Caki2 (cell line): ENCODE data around the gene CLEC19A. TPM values are rescaled to one million over a fixed set of nuclear protein-coding genes. Genes with fewer than 3 reads are reported as not detected.
"Not testable (repeated sequence)": the region's sequence is repeated elsewhere in the genome, so short reads cannot be mapped to it uniquely, and the experiment has no call there.

Source experiments
- DNase-seq: peaks from one replicate; pipeline ENCODE4 v3.0.0-alpha.2; 2015; ENCODE audit warnings: low read depth
- in situ Hi-C: cut with HindIII; loops from 2 replicates; pipeline ENCODE4 v1.10.0; 2016; ENCODE audit warnings: low sequenced_read_pairs, low pct_unique_long_range_greater_than_20kb, mixed read lengths
- total RNA-seq: library from RNA; depleted of rRNA; stranded (reverse); fragments of >200 nt; shearing (Covaris generic); gene quantifications from 2 replicates; pipeline ENCODE4 v1.2.3, GENCODE V29; 2014; ENCODE audit warnings: low replicate concordance

CLEC19A gene
- total RNA-seq, 1 experiment from 2014 or later = not detected

DNA sequence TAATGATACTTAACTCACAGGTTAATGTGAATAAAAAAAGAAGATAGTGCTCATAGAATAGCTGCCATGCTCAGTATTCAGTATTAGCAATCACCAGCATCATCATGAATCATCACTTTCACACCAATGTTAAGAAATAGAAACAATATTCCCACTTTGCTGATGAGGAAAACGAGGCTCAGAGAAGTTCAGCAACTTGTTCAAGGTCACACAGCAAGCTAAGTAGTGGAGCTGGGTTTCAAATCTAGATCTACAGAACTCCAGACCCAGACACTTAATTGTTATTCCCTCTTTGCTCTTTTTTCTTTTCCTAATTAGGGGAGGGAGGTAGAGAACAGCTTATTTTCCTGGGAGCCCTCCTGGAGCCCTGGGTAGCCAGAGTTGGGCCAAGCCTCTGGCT, 22.9 kb downstream of the CLEC19A start:
- in situ Hi-C loops = no loop called here

GRCh38 chr16:19309178-19309577, 23.6 kb downstream of the CLEC19A start:
- DNase-seq = no peak
- in situ Hi-C loops = no loop called here

More for the DNA sequence above, 22.9 kb downstream of the CLEC19A start:
- no peak for DNase-seq

- no peak for DNase-seq
- in situ Hi-C loops = no loop called here
Measured at GRCh38 chr16:19314718-19315425, 29.3 kb downstream of the CLEC19A start.

GRCh38 chr16:19315889-19316433, 30.4 kb downstream of the CLEC19A start:
- in situ Hi-C loops = no loop called here
- DNase-seq = no peak

DNA sequence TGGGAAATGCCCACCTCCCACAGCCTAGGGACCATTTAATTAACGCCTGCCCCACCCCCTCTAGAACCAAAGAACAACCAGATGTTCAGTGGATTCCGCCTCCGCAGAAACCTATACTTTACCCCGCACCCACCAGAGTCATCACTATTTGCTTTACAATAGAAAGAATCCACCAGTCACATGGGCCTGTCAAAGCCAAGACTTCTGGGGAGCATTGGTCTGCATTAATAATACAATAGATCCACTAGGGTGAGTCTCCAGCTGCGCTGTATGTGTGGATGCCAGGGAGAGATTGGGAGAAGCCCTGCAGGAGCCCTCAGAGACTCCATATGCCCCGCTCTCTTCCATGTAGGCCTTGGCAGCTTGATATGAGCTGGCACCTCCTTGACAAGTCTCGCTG, 31.3 kb downstream of the CLEC19A start:
- DNase-seq = no peak
- in situ Hi-C loops = no loop called here

- in situ Hi-C loops, DNase-seq: not testable (repeated sequence)
Measured at GRCh38 chr16:19321186-19321585, 35.7 kb downstream of the CLEC19A start.

DNA sequence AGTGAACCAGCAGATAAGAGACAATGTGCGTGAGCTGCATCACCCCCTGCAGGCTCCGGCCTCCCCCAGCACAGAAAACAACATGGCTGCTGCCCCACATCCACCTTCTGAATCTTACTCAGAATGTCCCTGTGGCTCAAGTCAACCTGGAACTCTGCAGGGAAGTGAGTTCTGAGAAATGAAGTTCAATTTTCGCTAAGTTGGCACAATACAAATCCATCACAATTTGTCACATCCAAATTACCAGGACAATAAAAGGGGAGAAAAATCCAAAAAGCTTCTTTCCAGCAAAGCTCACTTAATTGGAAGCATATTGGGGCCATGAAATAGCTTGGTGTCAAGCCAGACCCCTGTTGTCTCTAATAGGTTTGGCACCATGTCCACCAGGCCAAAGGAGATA, 38.1 kb downstream of the CLEC19A start:
- no peak for DNase-seq
- in situ Hi-C loops = no loop called here

GRCh38 chr16:19328364-19328763, 42.8 kb downstream of the CLEC19A start:
- in situ Hi-C loops = no loop called here
- no peak for DNase-seq

DNA sequence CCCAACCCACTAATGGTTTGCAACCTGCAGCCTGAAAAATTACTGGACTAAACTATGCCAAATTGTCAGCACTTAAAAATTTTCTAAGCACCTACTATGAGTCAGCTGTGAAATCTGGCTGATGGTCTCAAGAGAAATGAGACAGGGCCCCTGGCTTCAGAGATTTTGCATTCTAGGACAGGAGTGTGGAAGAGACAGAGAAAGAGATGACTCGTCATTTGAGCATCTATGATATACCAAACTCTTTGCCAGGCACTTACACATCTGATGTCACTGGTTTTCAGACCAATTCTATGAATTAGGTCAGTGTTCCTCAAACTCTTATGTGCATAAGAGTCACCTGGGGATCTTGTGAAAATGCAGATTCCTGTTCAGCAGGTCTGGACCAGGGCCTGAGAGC, 44.4 kb downstream of the CLEC19A start:
- DNase-seq = no peak
- in situ Hi-C loops = no loop called here

GRCh38 chr16:19330841-19331397, 45.4 kb downstream of the CLEC19A start:
- in situ Hi-C loops = no loop called here
- DNase-seq = peak; percentile 12

- no peak for DNase-seq
- in situ Hi-C loops = no loop called here
Measured at GRCh38 chr16:19331794-19332193, 46.3 kb downstream of the CLEC19A start.

- in situ Hi-C loops = no loop called here
- no peak for DNase-seq
Measured at GRCh38 chr16:19338335-19338734, 52.8 kb downstream of the CLEC19A start.

DNA sequence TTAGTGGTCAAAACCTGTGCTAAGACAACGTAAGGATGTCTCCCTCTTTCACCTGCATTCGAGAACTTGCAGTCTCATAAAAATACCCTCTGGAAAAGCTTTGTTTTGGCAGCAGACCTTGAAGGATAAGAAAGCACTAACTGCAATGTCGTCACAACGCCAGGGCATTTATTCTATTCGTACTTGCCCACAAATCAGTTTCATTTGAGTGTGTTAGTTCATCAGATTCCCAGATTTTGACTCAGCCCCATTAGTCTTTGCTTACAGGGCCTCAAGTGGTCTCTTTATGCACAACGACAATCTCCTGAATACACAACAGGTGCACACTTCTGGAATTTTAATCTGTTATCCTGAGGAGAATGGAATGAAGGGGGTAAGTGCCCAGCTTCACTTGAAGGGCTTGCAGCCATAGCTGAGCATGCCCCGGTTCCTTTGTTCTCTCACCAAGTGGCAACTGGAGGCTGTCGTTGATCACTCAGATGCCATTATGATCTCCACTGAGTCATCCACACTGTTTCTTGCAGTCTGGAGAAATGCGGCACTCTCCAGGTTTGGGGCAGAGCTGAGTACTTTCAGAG, 58.8 kb downstream of the CLEC19A start:
- in situ Hi-C loops = no loop called here

GRCh38 chr16:19344980-19345379, 59.4 kb downstream of the CLEC19A start:
- in situ Hi-C loops = no loop called here
- no peak for DNase-seq

More for the DNA sequence above, 58.8 kb downstream of the CLEC19A start:
- no peak for DNase-seq

DNA sequence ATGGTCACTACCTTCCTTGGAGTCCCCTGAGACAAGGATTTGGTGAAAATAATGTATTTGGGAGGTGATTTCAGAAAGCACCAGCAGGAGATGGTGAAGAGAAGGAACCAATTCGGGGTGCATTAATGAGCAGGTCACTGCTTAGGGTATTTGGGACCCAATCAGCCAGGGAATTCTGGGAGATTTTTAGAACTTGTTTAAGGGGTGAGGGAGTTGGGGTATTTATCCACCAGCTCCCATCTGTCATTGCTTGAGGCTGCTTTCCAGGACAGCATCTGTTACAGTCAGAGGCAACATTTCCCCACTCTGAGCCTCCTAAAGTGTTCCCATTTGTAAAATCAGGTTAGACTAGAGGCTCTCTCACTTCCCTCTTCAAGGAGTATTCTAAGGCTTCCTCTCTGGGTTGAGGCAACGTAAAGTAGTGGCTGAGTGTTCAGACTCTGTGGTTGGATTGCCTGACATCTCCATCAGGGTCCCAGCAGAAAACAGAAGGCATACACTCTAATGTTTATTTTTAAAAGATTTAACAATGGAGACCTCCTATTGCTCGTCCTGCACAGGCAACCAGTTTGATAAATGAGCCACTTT, 60.9 kb downstream of the CLEC19A start:
- no peak for DNase-seq
- in situ Hi-C loops = no loop called here

DNA sequence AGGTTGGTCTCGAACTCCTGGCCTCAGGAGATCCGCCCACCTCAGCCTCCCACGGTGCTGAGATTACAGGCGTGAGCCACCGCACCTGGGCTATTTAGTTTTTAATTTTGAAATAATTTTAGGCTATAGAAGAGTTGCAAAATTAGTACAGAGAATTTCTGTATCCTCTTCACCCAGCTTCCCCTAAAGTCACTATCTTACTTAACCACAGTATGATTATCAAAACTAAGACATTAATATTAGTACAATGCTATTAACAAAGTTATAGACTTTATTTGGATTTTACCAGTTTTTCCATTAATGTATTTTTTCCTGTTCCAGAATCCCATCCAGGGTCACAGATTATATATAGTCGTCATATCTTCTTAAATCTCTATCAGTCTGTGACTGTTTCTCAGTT, 62.6 kb downstream of the CLEC19A start:
- DNase-seq = no peak
- in situ Hi-C loops = no loop called here

- DNase-seq = no peak
- in situ Hi-C loops = no loop called here
Measured at GRCh38 chr16:19348578-19349315, 63.2 kb downstream of the CLEC19A start.

DNA sequence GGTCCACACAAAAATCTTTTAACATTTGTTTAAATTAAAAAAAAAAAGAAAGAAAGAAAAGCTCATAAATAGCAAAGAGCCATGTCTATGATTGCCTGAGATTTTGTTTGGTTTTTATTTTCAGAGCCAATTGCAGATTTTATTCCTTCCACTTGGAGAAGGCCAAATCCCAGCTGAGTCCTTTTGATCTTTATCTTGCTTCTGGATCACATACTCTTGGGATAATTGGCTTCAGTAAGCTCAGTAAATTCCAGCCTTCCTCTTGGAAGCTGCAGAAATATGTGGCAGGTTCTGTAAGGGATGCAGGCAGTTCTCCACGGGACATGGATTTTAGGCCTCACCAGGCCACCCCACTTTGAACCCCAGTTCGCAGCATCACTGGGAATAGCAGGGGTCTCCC, 68.8 kb downstream of the CLEC19A start:
- in situ Hi-C loops = no loop called here
- no peak for DNase-seq
